GM19023 (cell line): ENCODE measurements around the gene ERBB4.

Experiments
- ATAC-seq: cut with Tn5 transposase; IDR thresholded peaks from one replicate; pipeline ENCODE4 v1.9.1; 2021; ENCODE audit warnings: mild to moderate bottlenecking, moderate library complexity; ENCODE audit not compliant: unreplicated experiment

The ERBB4 gene

GRCh38 chr2:211451642-211452041 is 1087.0 kb downstream of the ERBB4 start:
- no peak for ATAC-seq

GRCh38 chr2:211449819-211450218 is 1088.8 kb downstream of the ERBB4 start:
- no peak for ATAC-seq

- ATAC-seq, result no peak
These were observed 1091.1 kb downstream of the ERBB4 start for GRCh38 chr2:211447548-211447947.

- ATAC-seq, result no peak
These were observed 1098.5 kb downstream of the ERBB4 start for GRCh38 chr2:211440107-211440506.

- no peak for ATAC-seq
These were observed 1099.6 kb downstream of the ERBB4 start for GRCh38 chr2:211439011-211439410.

GRCh38 chr2:211437396-211437795 is 1101.2 kb downstream of the ERBB4 start:
- no peak for ATAC-seq

GRCh38 chr2:211436182-211436581 is 1102.4 kb downstream of the ERBB4 start:
- no peak for ATAC-seq

- ATAC-seq, result no peak
These were observed 1103.3 kb downstream of the ERBB4 start for GRCh38 chr2:211435331-211435730.

- ATAC-seq, result no peak
These were observed 1103.8 kb downstream of the ERBB4 start for GRCh38 chr2:211434773-211435172.

GRCh38 chr2:211429256-211429920 is 1109.2 kb downstream of the ERBB4 start:
- ATAC-seq, result no peak

- ATAC-seq, result no peak
These were observed 1112.4 kb downstream of the ERBB4 start for GRCh38 chr2:211426240-211426639.

GRCh38 chr2:211423018-211423417 is 1115.6 kb downstream of the ERBB4 start:
- no peak for ATAC-seq

- ATAC-seq, result no peak
These were observed 1121.1 kb downstream of the ERBB4 start for GRCh38 chr2:211417544-211417943.

- ATAC-seq, result no peak
These were observed 1122.2 kb downstream of the ERBB4 start for GRCh38 chr2:211416373-211416772.

GRCh38 chr2:211413746-211414145 is 1124.9 kb downstream of the ERBB4 start:
- ATAC-seq, result no peak

GRCh38 chr2:211408483-211408891 is 1130.1 kb downstream of the ERBB4 start:
- ATAC-seq, result no peak

- ATAC-seq, result no peak
These were observed 1131.5 kb downstream of the ERBB4 start for GRCh38 chr2:211407076-211407475.

- ATAC-seq, result no peak
These were observed 1133.6 kb downstream of the ERBB4 start for GRCh38 chr2:211405036-211405435.

GRCh38 chr2:211404098-211404497 is 1134.5 kb downstream of the ERBB4 start:
- ATAC-seq, result no peak

GRCh38 chr2:211401328-211401727 is 1137.3 kb downstream of the ERBB4 start:
- no peak for ATAC-seq

GRCh38 chr2:211397764-211398163 is 1140.8 kb downstream of the ERBB4 start:
- no peak for ATAC-seq

- ATAC-seq, result no peak
These were observed 1141.8 kb downstream of the ERBB4 start for GRCh38 chr2:211396815-211397214.

GRCh38 chr2:211391189-211391567 is 1147.4 kb downstream of the ERBB4 start:
- ATAC-seq, result no peak
